GM13977 (cell line): ENCODE data around the gene TMEM126A.

Experiments used
- DNase-seq: peaks from one replicate; pipeline ENCODE4 v3.0.0; 2012; ENCODE audit warnings: low spot score
- CTCF ChIP-seq: IDR thresholded peaks from 2 replicates; pipeline ENCODE4 v1.5.1; 2012; ENCODE audit warnings: mild to moderate bottlenecking, control low read depth; ENCODE audit not compliant: insufficient read depth; ENCODE audit errors: extremely low read depth, missing control alignments
- in situ Hi-C: fragments of 300-500 bp; cut with MboI; formaldehyde crosslinking; loops from one replicate; pipeline ENCODE4 v1.12.0; 2022; ENCODE audit warnings: low sequenced_read_pairs, low pct_unique_long_range_greater_than_20kb, mixed read lengths, inconsistent platforms; ENCODE audit not compliant: unreplicated experiment

Gene TMEM126A

GRCh38 chr11:85619499-85619898 is 28.3 kb upstream of the TMEM126A start:
- in situ Hi-C loops = no loop called here
- DNase-seq = no peak
- no peak for TF ChIP-seq CTCF

GRCh38 chr11:85620256-85620655 is 27.5 kb upstream of the TMEM126A start:
- in situ Hi-C loops = no loop called here
- no peak for TF ChIP-seq CTCF
- no peak for DNase-seq

- no peak for DNase-seq
- TF ChIP-seq CTCF = no peak
- in situ Hi-C loops = no loop called here
These were observed 21.3 kb upstream of the TMEM126A start for GRCh38 chr11:85626496-85626895.

- no peak for TF ChIP-seq CTCF
- in situ Hi-C loops = no loop called here
- no peak for DNase-seq
These were observed 20.3 kb upstream of the TMEM126A start, which contains the start of gene DLG2 for GRCh38 chr11:85627332-85627997. TSS of gene DLG2 (minus strand) at chr11:85627344.

GRCh38 chr11:85627998-85628770 is 19.6 kb upstream of the TMEM126A start, which contains the start of gene TMEM126B:
TSS of gene TMEM126B (plus strand) at chr11:85628593. CDS start at chr11:85628608, 15 bp downstream.
- in situ Hi-C loops = no loop called here
- TF ChIP-seq CTCF = no peak

GRCh38 chr11:85628771-85629341 is 18.9 kb upstream of the TMEM126A start:
- no peak for DNase-seq
- no peak for TF ChIP-seq CTCF
- in situ Hi-C loops = no loop called here

More at GRCh38 chr11:85627998-85628770, 19.6 kb upstream of the TMEM126A start, which contains the start of gene TMEM126B:
- DNase-seq = peak; percentile 85
